MG63 (cell line): ENCODE results near the gene NEK1. TPM values are rescaled to one million over a fixed set of nuclear protein-coding genes. Genes with fewer than 3 reads are reported as not detected.
"Not testable (repeated sequence)": the region's sequence is repeated elsewhere in the genome, so short reads cannot be mapped to it uniquely, and the experiment has no call there.

ENCODE experiments used
- DNase-seq: peaks from one replicate; pipeline ENCODE4 v3.0.0-alpha.2; 2020
- H3K27me3 ChIP-seq: fragments of 250-450 bp; sonication (Bioruptor Pico); 2 replicates; pipeline ENCODE4 v1.5.1; 2020; ENCODE audit warnings: mild to moderate bottlenecking, moderate library complexity
- H3K36me3 ChIP-seq: fragments of 250-450 bp; sonication (Bioruptor Pico); 2 replicates; pipeline ENCODE4 v1.5.1; 2020; ENCODE audit warnings: mild to moderate bottlenecking, moderate library complexity
- H3K4me3 ChIP-seq: fragments of 250-450 bp; sonication (Bioruptor Pico); 2 replicates; pipeline ENCODE4 v1.5.1; 2020; ENCODE audit warnings: mild to moderate bottlenecking, moderate library complexity
- H3K9me3 ChIP-seq: fragments of 250-450 bp; sonication (Bioruptor Pico); 2 replicates; pipeline ENCODE4 v1.5.1; 2020; ENCODE audit warnings: mild to moderate bottlenecking, moderate library complexity
- total RNA-seq: library from RNA; depleted of rRNA; stranded (reverse); fragments of >200 nt; shearing (Covaris generic); gene quantifications from 2 replicates; pipeline ENCODE4 v1.2.3, GENCODE V29; 2014; ENCODE audit warnings: low replicate concordance

NEK1 gene
- total RNA-seq, 1 experiment from 2014 or later: 2.1 TPM

DNA sequence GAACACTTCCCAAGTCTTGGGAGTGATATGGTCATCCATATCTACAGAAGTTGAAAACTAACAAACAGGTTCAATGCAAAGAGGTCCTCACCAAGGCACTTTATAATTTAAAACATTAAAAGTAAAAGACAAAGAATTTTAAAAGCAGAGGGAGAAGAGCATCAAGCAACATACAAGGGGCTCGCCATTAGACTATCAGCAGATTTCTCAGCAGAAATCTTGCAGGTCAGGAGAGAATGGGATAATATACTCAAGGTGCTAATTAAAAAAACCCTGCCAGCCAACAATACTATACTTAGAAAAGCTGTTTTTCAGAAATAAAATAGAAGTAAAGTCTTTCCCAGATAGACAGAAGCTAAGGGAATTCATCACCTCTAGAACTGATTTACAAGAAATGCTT is 121.2 kb downstream of the NEK1 start:
- no peaks in the 10 kb centered on the region for H3K9me3 ChIP-seq
- no peaks in the 10 kb centered on the region for H3K36me3 ChIP-seq
- H3K4me3 ChIP-seq: no peak overlapping the region
- H3K27me3 ChIP-seq: no peaks in the 10 kb centered on the region
- DNase-seq: no peak

GRCh38 chr4:169489306-169489705 is 123.1 kb downstream of the NEK1 start:
- no peak overlapping the region for H3K4me3 ChIP-seq
- H3K27me3 ChIP-seq: no peaks in the 10 kb centered on the region
- DNase-seq: no peak
- no peaks in the 10 kb centered on the region for H3K9me3 ChIP-seq
- no peaks in the 10 kb centered on the region for H3K36me3 ChIP-seq

- H3K4me3 ChIP-seq: no peak overlapping the region
- no peak for DNase-seq
- no peaks in the 10 kb centered on the region for H3K9me3 ChIP-seq
- H3K36me3 ChIP-seq: no peaks in the 10 kb centered on the region
- no peaks in the 10 kb centered on the region for H3K27me3 ChIP-seq
Observed at GRCh38 chr4:169485791-169486742, 126.3 kb downstream of the NEK1 start.

GRCh38 chr4:169485086-169485485 is 127.3 kb downstream of the NEK1 start:
- DNase-seq: no peak
- H3K4me3 ChIP-seq: no peak overlapping the region
- no peaks in the 10 kb centered on the region for H3K9me3 ChIP-seq
- no peaks in the 10 kb centered on the region for H3K36me3 ChIP-seq
- H3K27me3 ChIP-seq: no peaks in the 10 kb centered on the region

DNA sequence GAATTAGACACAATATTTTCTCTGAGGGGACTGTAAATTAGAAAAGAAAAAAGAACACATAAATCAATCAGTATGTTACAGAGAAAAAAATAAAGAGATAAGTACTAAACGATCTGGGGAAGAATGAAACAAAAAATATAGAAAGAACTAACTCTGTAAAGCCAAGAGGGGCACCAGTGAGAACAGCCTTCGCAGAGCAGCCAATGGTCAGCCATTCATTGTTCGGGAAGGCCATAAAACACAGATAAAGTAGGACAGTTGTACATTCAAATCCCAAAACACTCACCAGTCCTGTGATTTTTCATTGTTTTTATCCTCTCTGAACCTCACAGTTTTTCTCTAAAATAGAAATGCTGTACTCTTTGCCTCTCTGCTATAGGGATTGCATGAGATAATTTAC is 127.9 kb downstream of the NEK1 start:
- Histone ChIP-seq H3K36me3 (no peaks in the 10 kb centered on the region), H3K27me3 (no peaks in the 10 kb centered on the region), H3K4me3 (no peak overlapping the region), H3K9me3 (no peaks in the 10 kb centered on the region)
- DNase-seq: no peak

DNA sequence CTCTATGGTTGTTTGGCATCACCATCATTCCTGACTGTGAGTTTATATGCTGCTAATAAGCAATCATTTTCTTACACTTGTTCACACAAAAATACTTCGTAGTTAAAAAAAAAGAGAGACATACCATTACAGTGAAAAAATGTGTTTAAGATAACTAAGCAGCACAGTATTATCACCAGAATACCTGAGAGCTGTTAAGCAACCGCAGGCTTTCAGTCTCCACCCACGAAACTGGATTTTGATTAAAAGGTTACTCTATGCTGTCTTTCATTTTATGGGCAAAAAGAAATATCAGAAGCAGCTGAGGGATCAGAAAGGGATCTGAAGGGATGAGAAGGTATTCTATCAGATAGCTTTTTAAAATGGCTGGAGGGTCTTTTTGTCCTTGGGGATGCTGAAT is 148.3 kb downstream of the NEK1 start:
- no peaks in the 10 kb centered on the region for H3K9me3 ChIP-seq
- H3K27me3 ChIP-seq: no peaks in the 10 kb centered on the region
- no peaks in the 10 kb centered on the region; the same call in none of the 2 replicates for H3K36me3 ChIP-seq
- no peak for DNase-seq
- H3K4me3 ChIP-seq: no peak overlapping the region

DNA sequence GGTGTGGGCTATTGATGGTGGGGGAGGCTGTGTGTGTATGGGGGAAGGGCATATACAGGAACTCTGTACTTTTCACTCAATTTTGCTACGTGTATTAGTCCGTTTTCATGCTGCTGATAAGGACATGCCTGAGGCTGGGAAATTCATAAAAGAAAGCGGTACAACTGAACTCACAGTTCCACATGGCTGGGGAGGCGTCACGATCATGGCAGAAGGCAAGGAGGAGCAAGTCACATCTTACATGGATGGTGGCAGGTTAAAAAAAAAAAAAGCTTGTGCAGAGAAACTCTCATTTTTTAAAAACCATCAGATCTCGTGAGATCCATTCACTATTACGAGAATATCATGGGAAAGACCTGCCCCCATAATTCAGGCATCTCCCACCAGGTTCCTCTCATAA is 152.3 kb downstream of the NEK1 start:
- H3K9me3 ChIP-seq: no peaks in the 10 kb centered on the region
- no peak for DNase-seq
- no peaks in the 10 kb centered on the region; the same call in none of the 2 replicates for H3K36me3 ChIP-seq
- no peaks in the 10 kb centered on the region for H3K27me3 ChIP-seq
- H3K4me3 ChIP-seq: no peak overlapping the region

GRCh38 chr4:169458575-169458974 is 153.8 kb downstream of the NEK1 start:
- H3K4me3 ChIP-seq: no peak overlapping the region
- no peaks in the 10 kb centered on the region for H3K27me3 ChIP-seq
- no peak for DNase-seq
- H3K9me3 ChIP-seq: no peaks in the 10 kb centered on the region
- no peaks in the 10 kb centered on the region; the same call in none of the 2 replicates for H3K36me3 ChIP-seq

GRCh38 chr4:169452644-169453043 is 159.7 kb downstream of the NEK1 start:
- not testable (repeated sequence) for DNase-seq, H3K27me3 ChIP-seq, H3K9me3 ChIP-seq, H3K4me3 ChIP-seq, H3K36me3 ChIP-seq

DNA sequence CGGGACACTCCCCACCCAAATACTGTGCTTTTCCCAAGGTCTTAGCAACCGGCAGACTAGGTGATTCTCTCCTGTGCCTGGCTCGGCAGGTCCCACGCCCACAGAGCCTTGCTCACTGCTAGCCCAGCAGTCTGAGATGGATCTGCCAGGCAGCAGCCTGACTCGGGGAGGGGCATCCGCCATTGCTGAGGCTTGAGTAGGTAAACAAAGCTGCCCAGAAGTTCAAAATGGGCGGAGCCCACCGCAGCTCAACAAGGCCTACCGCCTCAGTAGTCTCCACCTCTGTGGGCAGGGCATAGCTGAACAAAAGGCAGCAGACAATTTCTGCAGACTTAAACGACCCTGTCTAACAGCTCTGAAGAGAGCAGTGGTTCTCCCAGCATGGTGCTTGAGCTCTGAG is 163.4 kb downstream of the NEK1 start:
- not testable (repeated sequence) for H3K4me3 ChIP-seq, H3K9me3 ChIP-seq, DNase-seq, H3K27me3 ChIP-seq, H3K36me3 ChIP-seq

DNA sequence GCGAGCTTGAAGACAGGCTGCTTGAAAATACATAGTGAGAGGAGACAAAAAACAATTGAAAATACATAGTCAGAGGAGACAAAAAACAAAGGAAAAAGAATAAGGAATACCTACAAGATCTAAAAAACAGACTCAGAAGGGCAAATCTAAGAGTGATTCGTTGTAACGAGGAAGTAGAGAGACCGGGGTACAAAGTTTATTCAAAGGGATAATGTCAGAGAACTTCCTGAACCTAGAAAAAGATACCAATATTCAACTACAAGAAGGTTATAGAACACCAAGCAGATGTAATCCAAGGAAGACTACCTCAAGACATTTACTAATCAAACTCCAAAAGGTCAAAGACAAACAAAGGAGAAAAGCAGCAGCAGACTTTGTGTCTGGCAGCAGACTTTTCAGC is 165.6 kb downstream of the NEK1 start:
- DNase-seq: no peak
- Histone ChIP-seq H3K4me3 (no peak overlapping the region), H3K27me3 (no peaks in the 10 kb centered on the region), H3K36me3 (no peaks in the 10 kb centered on the region), H3K9me3 (peaks cover 5% of the 10 kb centered on the region; the same call in 1 of the 2 replicates)

GRCh38 chr4:169443748-169444147 is 168.6 kb downstream of the NEK1 start:
- DNase-seq: no peak
- Histone ChIP-seq H3K9me3 (peaks cover 5% of the 10 kb centered on the region; the same call in 1 of the 2 replicates), H3K27me3 (no peaks in the 10 kb centered on the region), H3K4me3 (no peak overlapping the region), H3K36me3 (no peaks in the 10 kb centered on the region)

DNA sequence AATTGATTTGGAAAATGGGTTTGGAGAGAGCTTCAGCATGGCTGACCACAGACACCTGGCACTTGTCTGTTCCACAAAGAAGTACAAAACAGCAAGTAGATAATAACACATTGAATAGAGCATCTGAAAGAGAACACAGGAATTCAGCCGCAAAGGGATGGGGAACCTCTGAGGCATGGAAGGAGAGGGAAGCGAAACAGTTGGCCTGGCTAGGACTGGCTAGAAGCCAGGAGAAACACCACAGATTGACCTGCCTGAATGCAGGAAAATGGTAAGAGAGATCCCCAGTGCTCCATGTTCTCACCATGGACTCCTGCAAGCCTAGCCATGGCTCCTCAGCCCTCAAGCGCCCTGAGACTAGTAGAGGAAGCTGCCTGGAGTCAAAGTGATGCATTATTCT is 171.9 kb downstream of the NEK1 start:
- no peaks in the 10 kb centered on the region for H3K27me3 ChIP-seq
- H3K36me3 ChIP-seq: no peaks in the 10 kb centered on the region
- H3K9me3 ChIP-seq: peaks cover 5% of the 10 kb centered on the region; the same call in 1 of the 2 replicates
- no peak overlapping the region for H3K4me3 ChIP-seq
- DNase-seq: no peak

DNA sequence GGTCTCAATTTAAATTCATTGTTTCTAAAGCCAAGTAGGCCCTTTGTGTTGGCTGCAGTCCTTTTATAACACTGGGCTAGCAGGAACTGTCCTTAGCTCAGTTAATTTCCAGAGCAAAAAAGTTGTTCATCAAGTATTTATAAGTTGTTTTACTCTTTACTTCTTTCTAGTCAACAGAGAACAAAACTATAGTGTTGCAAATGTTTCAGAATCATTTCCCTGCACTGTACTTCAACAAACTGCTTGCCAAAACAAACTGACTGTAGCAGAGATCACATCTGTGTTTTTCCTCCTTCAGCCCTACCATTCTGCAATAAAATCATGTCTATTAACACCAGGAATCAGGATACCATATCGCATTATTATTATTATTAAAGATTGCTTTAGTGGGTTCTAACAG is 173.1 kb downstream of the NEK1 start:
- Histone ChIP-seq H3K4me3 (no peak overlapping the region), H3K9me3 (peaks cover 5% of the 10 kb centered on the region; the same call in 1 of the 2 replicates), H3K36me3 (no peaks in the 10 kb centered on the region), H3K27me3 (no peaks in the 10 kb centered on the region)
- DNase-seq: no peak

DNA sequence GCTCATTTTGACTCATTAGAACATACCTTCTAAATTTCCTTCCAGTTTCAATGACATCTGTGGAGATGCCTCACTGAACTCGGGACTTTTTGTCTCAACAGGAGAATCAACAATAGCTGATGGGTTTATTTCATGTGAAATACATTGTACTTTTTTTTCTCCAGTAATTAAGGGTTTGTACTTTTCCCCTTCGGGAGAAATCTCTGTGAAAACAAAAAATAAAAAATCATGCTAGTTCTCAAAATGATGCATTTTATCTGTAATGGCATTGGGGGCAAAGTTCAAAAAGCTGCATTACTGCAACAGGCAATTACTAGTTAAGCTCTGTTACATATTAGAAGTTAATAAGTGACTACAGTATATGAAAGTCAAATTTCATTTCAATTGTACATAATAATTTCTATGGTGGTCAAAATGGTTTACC is 174.3 kb downstream of the NEK1 start:
- Histone ChIP-seq H3K9me3 (no peaks in the 10 kb centered on the region; the same call in 1 of the 2 replicates), H3K27me3 (no peaks in the 10 kb centered on the region), H3K4me3 (no peak overlapping the region), H3K36me3 (no peaks in the 10 kb centered on the region)
- no peak for DNase-seq

GRCh38 chr4:169437299-169438047 is 174.9 kb downstream of the NEK1 start:
- H3K9me3 ChIP-seq: no peaks in the 10 kb centered on the region; the same call in 1 of the 2 replicates
- no peaks in the 10 kb centered on the region for H3K27me3 ChIP-seq

GRCh38 chr4:169436734-169437133 is 175.6 kb downstream of the NEK1 start:
- Histone ChIP-seq H3K9me3 (no peaks in the 10 kb centered on the region), H3K27me3 (no peaks in the 10 kb centered on the region), H3K4me3 (no peak overlapping the region), H3K36me3 (no peaks in the 10 kb centered on the region)
- DNase-seq: no peak

More at GRCh38 chr4:169437299-169438047, 174.9 kb downstream of the NEK1 start:
- DNase-seq: no peak
- no peak overlapping the region for H3K4me3 ChIP-seq
- no peaks in the 10 kb centered on the region for H3K36me3 ChIP-seq
